ENCODE data around the gene ZBTB5.
A peak's percentile ranks its signal among the peaks of the same experiment; 100 is the strongest.
"Not testable (repeated sequence)": the region's sequence is repeated elsewhere in the genome, so short reads cannot be mapped to it uniquely, and the experiment has no call there.

Gene ZBTB5

GRCh38 chr9:37471942-37472684 is 6.9 kb upstream of the ZBTB5 start:
- no peaks in the 10 kb centered on the region for H3K27me3 Mint-ChIP-seq
- no peaks in the 10 kb centered on the region for H3K36me3 Mint-ChIP-seq
- H3K9me3 Mint-ChIP-seq: peaks cover 5% of the 10 kb centered on the region
- peak overlapping the region; percentile 75 for H3K4me3 Mint-ChIP-seq
- no peak for ATAC-seq
- peaks cover 15% of the 10 kb centered on the region for H3K4me1 Mint-ChIP-seq
- H3K27ac Mint-ChIP-seq: peak overlapping the region; percentile 77

- Mint-ChIP-seq H3K9me3 (no peaks in the 10 kb centered on the region), H3K36me3 (no peaks in the 10 kb centered on the region), H3K27me3 (no peaks in the 10 kb centered on the region), H3K27ac (no peak overlapping the region), H3K4me3 (no peak overlapping the region), H3K4me1 (peaks cover 37% of the 10 kb centered on the region)
- no peak for ATAC-seq
Observed at GRCh38 chr9:37468620-37469019, 3.4 kb upstream of the ZBTB5 start.

GRCh38 chr9:37467530-37467929 is 2.3 kb upstream of the ZBTB5 start:
- not testable (repeated sequence) for ATAC-seq, H3K4me3 Mint-ChIP-seq, H3K36me3 Mint-ChIP-seq, H3K27me3 Mint-ChIP-seq, H3K27ac Mint-ChIP-seq, H3K9me3 Mint-ChIP-seq
- peaks cover 48% of the 10 kb centered on the region for H3K4me1 Mint-ChIP-seq

GRCh38 chr9:37466037-37466709 is 923 bp upstream of the ZBTB5 start:
- ATAC-seq: peak; percentile 1
- H3K27ac Mint-ChIP-seq: peak overlapping the region; percentile 98
- H3K27me3 Mint-ChIP-seq: no peaks in the 10 kb centered on the region
- peaks cover 40% of the 10 kb centered on the region for H3K4me1 Mint-ChIP-seq
- H3K4me3 Mint-ChIP-seq: peak overlapping the region; percentile 87
- H3K36me3 Mint-ChIP-seq: peaks cover 12% of the 10 kb centered on the region
- no peaks in the 10 kb centered on the region for H3K9me3 Mint-ChIP-seq

GRCh38 chr9:37464426-37465248 is 613 bp downstream of the ZBTB5 start:
- peaks cover 12% of the 10 kb centered on the region for H3K36me3 Mint-ChIP-seq
- H3K4me3 Mint-ChIP-seq: peak overlapping the region; percentile 87
- H3K27ac Mint-ChIP-seq: peak overlapping the region; percentile 98
- peak; percentile 74 for ATAC-seq
- no peaks in the 10 kb centered on the region for H3K9me3 Mint-ChIP-seq
- no peaks in the 10 kb centered on the region for H3K27me3 Mint-ChIP-seq
- H3K4me1 Mint-ChIP-seq: peaks cover 39% of the 10 kb centered on the region

- Mint-ChIP-seq H3K4me3 (peak overlapping the region; percentile 87), H3K9me3 (no peaks in the 10 kb centered on the region), H3K36me3 (peaks cover 12% of the 10 kb centered on the region), H3K4me1 (peaks cover 39% of the 10 kb centered on the region), H3K27me3 (no peaks in the 10 kb centered on the region), H3K27ac (peak overlapping the region; percentile 98)
- ATAC-seq: no peak
Observed at GRCh38 chr9:37464006-37464405, 1.2 kb downstream of the ZBTB5 start.

- no peak for ATAC-seq
- H3K27ac Mint-ChIP-seq: peak overlapping the region; percentile 15
- peaks cover 58% of the 10 kb centered on the region for H3K4me1 Mint-ChIP-seq
- no peak overlapping the region for H3K4me3 Mint-ChIP-seq
- H3K27me3 Mint-ChIP-seq: no peaks in the 10 kb centered on the region
- H3K36me3 Mint-ChIP-seq: peaks cover 22% of the 10 kb centered on the region
- no peaks in the 10 kb centered on the region for H3K9me3 Mint-ChIP-seq
Observed at GRCh38 chr9:37456817-37457216, 8.4 kb downstream of the ZBTB5 start.

GRCh38 chr9:37455884-37456647 is 9.2 kb downstream of the ZBTB5 start:
- H3K9me3 Mint-ChIP-seq: no peaks in the 10 kb centered on the region

GRCh38 chr9:37454238-37454637 is 11.0 kb downstream of the ZBTB5 start:
- no peak for ATAC-seq
- no peak overlapping the region for H3K4me3 Mint-ChIP-seq
- no peaks in the 10 kb centered on the region for H3K9me3 Mint-ChIP-seq
- peaks cover 34% of the 10 kb centered on the region for H3K36me3 Mint-ChIP-seq
- no peak overlapping the region for H3K27ac Mint-ChIP-seq
- peaks cover 69% of the 10 kb centered on the region for H3K4me1 Mint-ChIP-seq
- H3K27me3 Mint-ChIP-seq: no peaks in the 10 kb centered on the region

More at GRCh38 chr9:37455884-37456647, 9.2 kb downstream of the ZBTB5 start:
- Mint-ChIP-seq H3K27ac (peak overlapping the region; percentile 54), H3K4me1 (peaks cover 65% of the 10 kb centered on the region), H3K27me3 (no peaks in the 10 kb centered on the region), H3K4me3 (no peak overlapping the region), H3K36me3 (peaks cover 30% of the 10 kb centered on the region)
- ATAC-seq: no peak

- H3K4me1 Mint-ChIP-seq: peaks cover 69% of the 10 kb centered on the region
- no peaks in the 10 kb centered on the region for H3K27me3 Mint-ChIP-seq
- peaks cover 34% of the 10 kb centered on the region for H3K36me3 Mint-ChIP-seq
- H3K9me3 Mint-ChIP-seq: no peaks in the 10 kb centered on the region
- ATAC-seq: no peak
- H3K4me3 Mint-ChIP-seq: no peak overlapping the region
- no peak overlapping the region for H3K27ac Mint-ChIP-seq
Observed at GRCh38 chr9:37453827-37454226, 11.4 kb downstream of the ZBTB5 start.

- H3K36me3 Mint-ChIP-seq: peaks cover 39% of the 10 kb centered on the region
- no peak overlapping the region for H3K27ac Mint-ChIP-seq
- H3K27me3 Mint-ChIP-seq: no peaks in the 10 kb centered on the region
- peaks cover 67% of the 10 kb centered on the region for H3K4me1 Mint-ChIP-seq
- ATAC-seq: no peak
- H3K4me3 Mint-ChIP-seq: no peak overlapping the region
- no peaks in the 10 kb centered on the region for H3K9me3 Mint-ChIP-seq
Observed at GRCh38 chr9:37452611-37453010, 12.6 kb downstream of the ZBTB5 start.

- H3K4me1 Mint-ChIP-seq: peaks cover 63% of the 10 kb centered on the region
- H3K9me3 Mint-ChIP-seq: no peaks in the 10 kb centered on the region
- ATAC-seq: no peak
- H3K36me3 Mint-ChIP-seq: peaks cover 40% of the 10 kb centered on the region
- H3K27ac Mint-ChIP-seq: no peak overlapping the region
- no peaks in the 10 kb centered on the region for H3K27me3 Mint-ChIP-seq
- no peak overlapping the region for H3K4me3 Mint-ChIP-seq
Observed at GRCh38 chr9:37451628-37452027, 13.6 kb downstream of the ZBTB5 start.

GRCh38 chr9:37449862-37450632 is 15.2 kb downstream of the ZBTB5 start:
- Mint-ChIP-seq H3K27me3 (no peaks in the 10 kb centered on the region), H3K27ac (no peak overlapping the region), H3K4me1 (peaks cover 60% of the 10 kb centered on the region), H3K4me3 (no peak overlapping the region), H3K9me3 (no peaks in the 10 kb centered on the region), H3K36me3 (peaks cover 41% of the 10 kb centered on the region)
- ATAC-seq: no peak

GRCh38 chr9:37447111-37447510 is 18.1 kb downstream of the ZBTB5 start:
- H3K4me1 Mint-ChIP-seq: peaks cover 38% of the 10 kb centered on the region
- peaks cover 47% of the 10 kb centered on the region for H3K36me3 Mint-ChIP-seq
- no peak for ATAC-seq
- no peaks in the 10 kb centered on the region for H3K9me3 Mint-ChIP-seq
- no peak overlapping the region for H3K4me3 Mint-ChIP-seq
- no peaks in the 10 kb centered on the region for H3K27me3 Mint-ChIP-seq
- peak overlapping the region; percentile 25 for H3K27ac Mint-ChIP-seq
